Activated CD8-positive, alpha-beta memory T cell treated with anti-CD3 and anti-CD28 coated beads, Interleukin-2, amount 10 ng/mL, durations not matched to agents 7 days and 5 days (primary cell): ENCODE data around the gene LMNB1. TPM values are rescaled to one million over a fixed set of nuclear protein-coding genes. Genes with fewer than 3 reads are reported as not detected.

ENCODE experiments used
- ATAC-seq: fragments of 150-1000 bp; cut with Tn5 transposase; one replicate; pipeline ENCODE4 v1.10.0; 2021; ENCODE audit warnings: moderate library complexity
- CTCF ChIA-PET: fragments of 350-600 bp; sonication (Branson Sonifier 250); formaldehyde crosslinking; loops from one replicate; lab custom pipeline; 2021; ENCODE audit warnings: antibody characterized with exemption; lab: Charles Lee
- DNase-seq: peaks from one replicate; pipeline ENCODE4 v3.0.0-alpha.2; 2020
- H3K27ac Mint-ChIP-seq: one replicate; pipeline ENCODE4 v1.8.0; 2021; ENCODE audit warnings: mild to moderate bottlenecking, mixed read lengths
- H3K27me3 Mint-ChIP-seq: one replicate; pipeline ENCODE4 v1.8.0; 2021; ENCODE audit warnings: mixed read lengths
- H3K36me3 Mint-ChIP-seq: one replicate; pipeline ENCODE4 v1.8.0; 2021; ENCODE audit warnings: mild to moderate bottlenecking, mixed read lengths
- H3K4me1 Mint-ChIP-seq: one replicate; pipeline ENCODE4 v1.8.0; 2021; ENCODE audit warnings: mixed read lengths
- H3K4me3 Mint-ChIP-seq: one replicate; pipeline ENCODE4 v1.8.0; 2021; ENCODE audit warnings: mild to moderate bottlenecking, moderate library complexity, mixed read lengths
- H3K9me3 Mint-ChIP-seq: one replicate; pipeline ENCODE4 v1.8.0; 2022; ENCODE audit warnings: low read depth, mixed read lengths
- total RNA-seq, 2 experiments: library from RNA; stranded (reverse); gene quantifications; one replicate each; pipeline ENCODE4 v1.2.3, GENCODE V29; 2021

The LMNB1 gene
- total RNA-seq, 2 experiments from 2014 or later, result 323 to 364 TPM

GRCh38 chr5:126877602-126878001 is 100.7 kb downstream of the LMNB1 start:
- CTCF ChIA-PET, result no interaction called here
- Mint-ChIP-seq H3K4me1 (no peaks in the 10 kb centered on the region), H3K27ac (no peak overlapping the region), H3K36me3 (no peaks in the 10 kb centered on the region), H3K9me3 (no peaks in the 10 kb centered on the region), H3K27me3 (no peaks in the 10 kb centered on the region), H3K4me3 (no peak overlapping the region)
- ATAC-seq, result no peak
- no peak for DNase-seq

- Mint-ChIP-seq H3K27ac (no peak overlapping the region), H3K4me3 (no peak overlapping the region), H3K27me3 (no peaks in the 10 kb centered on the region), H3K9me3 (no peaks in the 10 kb centered on the region), H3K36me3 (no peaks in the 10 kb centered on the region), H3K4me1 (no peaks in the 10 kb centered on the region)
- ATAC-seq, result no peak
- DNase-seq, result no peak
- CTCF ChIA-PET, result no interaction called here
Measured at GRCh38 chr5:126878085-126878484, 101.1 kb downstream of the LMNB1 start.

- CTCF ChIA-PET, result no interaction called here
- no peak overlapping the region for H3K4me3 Mint-ChIP-seq
- H3K4me1 Mint-ChIP-seq, result no peaks in the 10 kb centered on the region
- DNase-seq (no peak), ATAC-seq (no peak)
- H3K9me3 Mint-ChIP-seq, result no peaks in the 10 kb centered on the region
- H3K27ac Mint-ChIP-seq, result no peak overlapping the region
- H3K27me3 Mint-ChIP-seq, result no peaks in the 10 kb centered on the region
- H3K36me3 Mint-ChIP-seq, result no peaks in the 10 kb centered on the region
Measured at GRCh38 chr5:126878634-126879033, 101.7 kb downstream of the LMNB1 start.

GRCh38 chr5:126881821-126882600 is 105.1 kb downstream of the LMNB1 start:
- Mint-ChIP-seq H3K27ac (no peak overlapping the region), H3K4me3 (no peak overlapping the region), H3K27me3 (no peaks in the 10 kb centered on the region), H3K36me3 (peaks cover 4% of the 10 kb centered on the region), H3K4me1 (no peaks in the 10 kb centered on the region), H3K9me3 (no peaks in the 10 kb centered on the region)
- ATAC-seq, result no peak
- no peak for DNase-seq
- CTCF ChIA-PET, result interaction anchor here (1.2 kb wide), 1 partner anchor 15 kb away, joined by 4 read pairs; no protein-coding TSS in a partner anchor

GRCh38 chr5:126883564-126884245 is 106.8 kb downstream of the LMNB1 start:
- Mint-ChIP-seq H3K4me3 (no peak overlapping the region), H3K9me3 (no peaks in the 10 kb centered on the region), H3K36me3 (peaks cover 4% of the 10 kb centered on the region), H3K27ac (no peak overlapping the region), H3K4me1 (no peaks in the 10 kb centered on the region), H3K27me3 (no peaks in the 10 kb centered on the region)
- DNase-seq, result no peak
- no peak for ATAC-seq
- CTCF ChIA-PET, result no interaction called here

- CTCF ChIA-PET, result no interaction called here
- ATAC-seq, result no peak
- Mint-ChIP-seq H3K27ac (no peak overlapping the region), H3K27me3 (no peaks in the 10 kb centered on the region), H3K36me3 (peaks cover 4% of the 10 kb centered on the region), H3K4me1 (no peaks in the 10 kb centered on the region), H3K9me3 (no peaks in the 10 kb centered on the region), H3K4me3 (no peak overlapping the region)
- DNase-seq, result no peak
Measured at GRCh38 chr5:126884269-126884819, 107.4 kb downstream of the LMNB1 start.

Other genes starting within 250 kb of the LMNB1 start
- 1 to 10 TPM; 2.6 to 2.8 TPM for gene ALDH7A1, start 181.9 kb upstream of the LMNB1 start, total RNA-seq
- gene PHAX, start 176.2 kb upstream of the LMNB1 start, total RNA-seq, result 10 to 100 TPM; 35.6 to 47.1 TPM